ENCODE measurements around the gene KAT6B.

- no peak for TF ChIP-seq CTCF (IDR thresholded peaks at IDR 0.05)
- no peak for TF ChIP-seq POLR2A (IDR thresholded peaks at IDR 0.05)
These were observed 41.0 kb downstream of the KAT6B start for GRCh38 chr10:74867351-74867750.
